Transverse colon (tissue), 4 donors: Measurements from ENCODE around the gene BNIP1. TPM values are rescaled to one million over a fixed set of nuclear protein-coding genes. Genes with fewer than 3 reads are reported as not detected.

Source experiments
- DNase-seq: peaks from one replicate; pipeline ENCODE4 v3.0.0-alpha.2; 2019
- H3K27ac ChIP-seq, 4 donors: fragments of 200-600 bp; sonication (generic); 2 replicates each; pipeline ENCODE4 v1.5.1; 2016 to 2018; ENCODE audit warnings: inconsistent platforms in 4 of 4
- H3K27me3 ChIP-seq: fragments of 200-600 bp; sonication (generic); 2 replicates; pipeline ENCODE4 v1.5.1; 2017; ENCODE audit warnings: inconsistent platforms
- H3K36me3 ChIP-seq, 4 donors: fragments of 200-600 bp; sonication (generic); 2 replicates each; pipeline ENCODE4 v1.5.1; 2017 to 2019; ENCODE audit warnings: inconsistent platforms in 4 of 4
- H3K4me1 ChIP-seq, 4 donors: fragments of 200-600 bp; sonication (generic); 2 replicates each; pipeline ENCODE4 v1.5.1; 2017 to 2020; ENCODE audit warnings: inconsistent platforms in 4 of 4
- H3K4me3 ChIP-seq, 4 donors: fragments of 200-600 bp; sonication (generic); 1 replicate in 1 of 4; 2 replicates in 3 of 4; pipeline versions ENCODE4 v1.5.1 to v1.6.1; 2017 to 2019; ENCODE audit warnings: inconsistent platforms in 4 of 4
- H3K9me3 ChIP-seq, 2 donors: fragments of 200-600 bp; sonication (generic); 2 replicates each; pipeline ENCODE4 v1.5.1; 2017 to 2019; ENCODE audit warnings: inconsistent platforms in 2 of 2
- CTCF ChIP-seq, 5 experiments: fragments of 200-600 bp in 3 of 5; fragments of 450-650 bp in 2 of 5; sonication (generic) in 3 of 5; IDR thresholded peaks; 1 replicate in 2 of 5; 2 replicates in 3 of 5; pipeline ENCODE4 v1.5.1; 2016 to 2017; ENCODE audit warnings: antibody characterized with exemption in 5 of 5, inconsistent platforms in 3 of 5, mild to moderate bottlenecking in 2 of 5, moderate library complexity in 1 of 5
- EP300 ChIP-seq: sonication (generic); formaldehyde crosslinking; IDR thresholded peaks from one replicate; pipeline ENCODE4 v1.6.1; 2017; ENCODE audit warnings: antibody characterized with exemption, low read depth
- POLR2A ChIP-seq: fragments of 450-650 bp; IDR thresholded peaks from one replicate; pipeline ENCODE4 v1.6.1; 2016; ENCODE audit warnings: antibody characterized with exemption, mild to moderate bottlenecking, moderate library complexity
- POLR2AphosphoS5 ChIP-seq, 3 donors: sonication (generic); formaldehyde crosslinking; IDR thresholded peaks; one replicate each; pipeline ENCODE4 v1.6.1; 2016; ENCODE audit warnings: antibody characterized with exemption in 3 of 3
- WGBS, 2 donors: methylation state at CpG; one replicate each; pipeline ENCODE4 v1.1.5; 2018; ENCODE audit warnings: low coverage in 1 of 2; 5-methylcytosine and 5-hydroxymethylcytosine counted together
- in situ Hi-C, 4 donors: fragments of 200-750 bp; cut with MboI; loops; one replicate each; pipeline versions ENCODE4 v1.15.0 to v1.15.1; 2017; ENCODE audit warnings: low sequenced_read_pairs in 3 of 4, low pct_ligation_motif_present in 1 of 4, low pct_unique_long_range_greater_than_20kb in 1 of 4
- intact Hi-C: fragments of 100-400 bp; cut with DNase I; formaldehyde crosslinking; loops from one replicate; pipeline ENCODE4 v1.15.1; 2023; ENCODE audit warnings: low total_unique reads
- total RNA-seq, 4 donors: library from RNA; depleted of rRNA; stranded (reverse); fragments of >200 nt; gene quantifications; one replicate each; pipeline ENCODE4 v1.1.0, GENCODE V29; 2016

Gene BNIP1
- total RNA-seq, 4 donors from 2014 or later: 6.0 to 7.2 TPM; not detected in 2

GRCh38 chr5:173175523-173175922, 31.2 kb downstream of the BNIP1 start:
- Histone ChIP-seq H3K27me3 (no peaks in the 10 kb centered on the region), H3K9me3 (peaks cover 0 to 3% of the 10 kb centered on the region in 2 donors), H3K36me3 (no peaks in the 10 kb centered on the region), H3K27ac (no peak overlapping the region), H3K4me3 (no peak overlapping the region), H3K4me1 (no peaks in the 10 kb centered on the region)
- TF ChIP-seq CTCF (IDR thresholded peaks at IDR 0.05) (no peak), POLR2A (no peak), EP300 (no peak), POLR2AphosphoS5 (IDR thresholded peaks at IDR 0.05) (no peak)
- 62 to 69% methylated on average over 4 of the region's 4 CpGs for WGBS, 2 donors
- intact Hi-C loops: no loop called here
- in situ Hi-C loops: no loop called here
- no peak for DNase-seq

GRCh38 chr5:173178369-173178910, 34.1 kb downstream of the BNIP1 start:
- DNase-seq: no peak

DNA sequence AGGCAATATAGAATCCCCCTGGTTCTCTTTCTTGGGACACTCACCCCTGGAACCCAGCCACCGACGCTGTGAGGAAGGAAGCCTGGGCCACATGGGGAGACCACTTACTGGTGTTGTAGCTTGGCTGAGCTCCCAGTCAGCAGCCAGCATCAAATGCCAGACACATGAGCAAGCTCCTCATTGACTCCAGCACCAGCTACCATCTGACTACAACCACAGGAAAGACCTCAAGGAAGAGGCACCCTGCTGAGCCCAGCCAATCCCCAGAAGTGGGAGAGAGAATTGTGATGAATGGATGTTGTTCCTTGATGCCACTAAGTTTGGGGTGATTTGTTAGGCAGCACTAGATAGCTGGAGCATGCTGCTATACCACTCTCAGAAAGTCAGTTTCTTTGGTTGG, 36.0 kb downstream of the BNIP1 start:
- Histone ChIP-seq H3K4me1 (no peaks in the 10 kb centered on the region), H3K4me3 (no peak overlapping the region), H3K9me3 (peaks cover 0 to 4% of the 10 kb centered on the region in 2 donors), H3K27ac (no peak overlapping the region), H3K36me3 (no peaks in the 10 kb centered on the region), H3K27me3 (no peaks in the 10 kb centered on the region)
- TF ChIP-seq POLR2A (no peak), CTCF (IDR thresholded peaks at IDR 0.05) (no peak), EP300 (no peak), POLR2AphosphoS5 (IDR thresholded peaks at IDR 0.05) (no peak)
- in situ Hi-C loops (no loop called here), intact Hi-C loops (no loop called here)
- 100% methylated on average over 2 of the region's 2 CpGs; no CpG with 5 or more reads in 1 of the 2 donors for WGBS, 2 donors
- DNase-seq: no peak

More at GRCh38 chr5:173178369-173178910, 34.1 kb downstream of the BNIP1 start:
- no peaks in the 10 kb centered on the region for H3K36me3 ChIP-seq
- intact Hi-C loops (no loop called here), in situ Hi-C loops (no loop called here)
- H3K27ac ChIP-seq: no peak overlapping the region
- TF ChIP-seq CTCF (IDR thresholded peaks at IDR 0.05): no peak
- TF ChIP-seq POLR2AphosphoS5 (IDR thresholded peaks at IDR 0.05): no peak
- TF ChIP-seq POLR2A: no peak
- TF ChIP-seq EP300: no peak
- no peaks in the 10 kb centered on the region for H3K4me1 ChIP-seq
- H3K27me3 ChIP-seq: no peaks in the 10 kb centered on the region
- WGBS, 2 donors: 56 to 71% methylated on average over 9 to 12 of the region's 12 CpGs
- peaks cover 0 to 4% of the 10 kb centered on the region in 2 donors for H3K9me3 ChIP-seq
- H3K4me3 ChIP-seq: no peak overlapping the region

- WGBS, 2 donors: 78 to 79% methylated on average over 2 to 11 of the region's 11 CpGs
Observed at GRCh38 chr5:173187054-173187743, 42.9 kb downstream of the BNIP1 start.

More at GRCh38 chr5:173187054-173187743, 42.9 kb downstream of the BNIP1 start:
- no peak for DNase-seq
- H3K27ac ChIP-seq: no peak overlapping the region
- no peaks in the 10 kb centered on the region for H3K27me3 ChIP-seq
- H3K36me3 ChIP-seq: no peaks in the 10 kb centered on the region
- H3K4me3 ChIP-seq: no peak overlapping the region
- H3K4me1 ChIP-seq: no peaks in the 10 kb centered on the region
- in situ Hi-C loops: no loop called here
- intact Hi-C loops: no loop called here
- no peak for TF ChIP-seq CTCF (IDR thresholded peaks at IDR 0.05)
- no peaks in the 10 kb centered on the region for H3K9me3 ChIP-seq
